Measurements from ENCODE around the gene LRRC52.

Gene LRRC52

DNA sequence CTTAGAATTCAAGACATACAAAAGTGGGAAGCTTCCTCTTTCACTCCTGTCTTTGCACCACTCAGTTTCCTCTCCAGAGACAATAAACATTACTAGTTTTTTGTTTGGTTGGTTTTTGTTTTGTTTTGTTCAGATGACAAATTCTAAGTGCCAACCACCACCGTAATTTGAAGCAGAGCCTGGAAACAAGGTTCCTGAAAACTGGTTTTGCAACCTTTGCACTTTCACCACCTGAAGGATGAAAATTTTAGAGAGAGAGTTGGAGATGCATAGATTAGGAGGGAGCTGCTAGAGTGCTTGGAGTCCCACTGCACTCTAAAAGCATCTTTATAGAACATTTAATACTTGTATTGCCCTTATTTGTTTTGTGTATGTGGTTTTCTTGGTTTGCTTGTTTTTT lies 67.1 kb downstream of the LRRC52 start:
- Histone ChIP-seq H3K4me3 (no peak overlapping the region), H3K9me3 (no peaks in the 10 kb centered on the region), H3K27me3 (ENCODE audit: low read depth) (peaks cover 7% of the 10 kb centered on the region; the same call in 1 of the 2 replicates), H3K36me3 (replicated peaks) (no peaks in the 10 kb centered on the region), H3K4me1 (no peaks in the 10 kb centered on the region)
- in situ Hi-C loops (cut with MboI; ENCODE audit: low sequenced_read_pairs), result no loop called here
- DNase-seq (ENCODE audit: low spot score in 2 of 2), result no peak

DNA sequence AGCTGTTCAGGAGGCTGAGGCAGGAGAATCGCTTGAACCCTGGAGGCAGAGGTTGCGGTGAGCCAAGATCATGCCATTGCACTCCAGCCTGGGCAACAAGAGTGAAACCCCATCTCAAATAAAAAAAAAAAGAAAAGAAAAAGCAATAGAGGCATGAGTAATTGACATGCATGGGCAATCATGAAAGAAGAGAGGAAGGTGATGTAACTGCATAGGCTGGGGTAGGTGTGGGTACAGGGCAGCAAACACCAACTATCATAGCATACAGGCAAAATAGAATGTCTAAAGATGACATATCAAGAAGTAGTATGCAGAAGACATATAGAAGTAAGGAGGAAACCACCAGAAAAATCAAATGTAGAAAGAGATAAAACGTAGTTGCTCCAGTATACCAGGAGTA lies 68.3 kb downstream of the LRRC52 start:
- no peaks in the 10 kb centered on the region for H3K4me1 ChIP-seq
- no peak for DNase-seq (ENCODE audit: low spot score in 2 of 2)
- no peak overlapping the region for H3K4me3 ChIP-seq
- H3K9me3 ChIP-seq, result no peaks in the 10 kb centered on the region
- H3K36me3 ChIP-seq (replicated peaks), result no peaks in the 10 kb centered on the region
- H3K27me3 ChIP-seq (ENCODE audit: low read depth), result peaks cover 7% of the 10 kb centered on the region; the same call in 1 of the 2 replicates
- in situ Hi-C loops (cut with MboI; ENCODE audit: low sequenced_read_pairs), result no loop called here

All from HAP-1 (cell line).